Embryonic facial prominence (tissue), 1 donor: Measurements from ENCODE around the gene SERGEF.
"Not testable (repeated sequence)": the region's sequence is repeated elsewhere in the genome, so short reads cannot be mapped to it uniquely, and the experiment has no call there.

Experiments
- DNase-seq: peaks from one replicate; pipeline ENCODE4 v3.0.0-alpha.2; 2016; ENCODE audit errors: extremely low spot score

SERGEF gene

DNA sequence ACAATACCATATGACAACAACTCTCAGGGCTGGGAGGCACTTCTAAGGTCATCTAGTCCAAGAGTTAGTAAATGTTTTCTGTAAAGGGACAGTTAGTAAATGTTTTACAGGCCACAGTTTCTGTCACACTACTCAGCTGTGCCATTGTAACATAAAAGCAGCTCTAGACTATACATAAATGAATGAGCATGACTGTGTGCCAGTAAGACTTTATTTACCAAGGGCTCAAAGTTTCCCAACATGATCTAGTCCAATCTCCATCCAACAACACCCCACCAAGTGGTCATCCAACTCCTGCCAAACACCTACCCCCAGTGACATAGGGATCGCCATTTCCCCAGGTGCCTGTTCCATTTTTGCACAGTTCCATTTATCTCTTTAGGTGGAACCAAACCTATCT lies 12.1 kb downstream of the SERGEF start:
- DNase-seq = no peak

DNA sequence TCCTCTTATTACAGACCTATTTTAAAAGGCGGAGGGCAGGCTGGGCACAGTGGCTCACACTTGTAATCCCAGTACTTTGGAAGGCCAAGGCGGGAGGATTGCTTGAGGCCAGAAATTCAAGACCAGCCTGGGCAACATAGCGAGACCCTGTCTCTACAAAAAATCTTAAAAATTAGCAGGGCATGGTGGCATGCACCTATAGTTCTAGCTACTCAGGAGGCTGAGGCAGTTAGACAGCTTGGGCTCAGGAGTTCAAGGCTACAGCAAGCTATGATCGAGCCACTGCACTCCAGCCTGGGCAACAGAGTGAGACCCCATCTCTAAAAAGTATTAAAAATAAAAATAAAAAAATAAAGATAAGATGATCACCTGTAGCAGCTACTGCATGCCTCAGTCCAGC lies 12.7 kb downstream of the SERGEF start:
- not testable (repeated sequence) for DNase-seq

DNA sequence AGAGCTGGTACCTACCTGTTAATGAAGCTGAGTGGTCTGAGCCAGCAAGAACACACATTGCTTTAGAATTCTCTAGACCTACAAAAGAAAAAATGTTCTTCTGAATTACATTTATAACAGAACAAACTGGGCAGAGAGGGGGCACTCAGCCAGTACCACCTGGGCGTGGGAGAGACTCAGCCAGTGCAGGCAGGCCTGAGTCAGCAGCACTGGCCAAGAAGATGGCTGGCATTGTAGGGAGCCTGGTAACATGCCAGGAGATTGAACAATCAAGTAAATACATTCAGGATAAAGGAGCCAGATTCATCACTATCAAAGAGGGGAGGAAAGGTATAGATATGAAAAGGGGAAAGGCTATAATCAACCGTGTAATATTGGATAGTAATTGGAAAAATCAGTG lies 19.9 kb downstream of the SERGEF start:
- DNase-seq = no peak

GRCh38 chr11:17991783-17992433 lies 20.9 kb downstream of the SERGEF start:
- DNase-seq = peak; percentile 22

DNA sequence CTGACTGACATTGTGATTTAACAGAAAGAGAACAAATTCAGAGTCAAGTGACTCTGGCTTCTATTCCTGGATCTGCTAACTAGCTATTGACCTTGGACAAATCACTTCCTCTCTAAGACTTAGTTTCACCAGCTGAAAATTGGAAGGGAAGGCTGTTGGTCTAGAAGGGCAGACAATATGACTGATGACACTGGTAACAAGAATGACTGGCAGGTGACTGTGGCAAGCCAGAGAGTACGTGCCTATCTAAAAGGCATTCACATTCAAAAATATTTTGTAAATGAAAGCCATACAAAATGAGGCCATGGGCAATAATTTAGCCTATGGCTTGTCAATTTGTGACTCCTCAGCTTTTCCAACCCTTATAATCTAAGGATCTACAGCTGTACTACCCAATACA lies 23.5 kb downstream of the SERGEF start:
- DNase-seq = no peak

GRCh38 chr11:17988465-17988864 lies 24.4 kb downstream of the SERGEF start:
- no peak for DNase-seq

GRCh38 chr11:17987826-17988225 lies 25.0 kb downstream of the SERGEF start:
- no peak for DNase-seq

DNA sequence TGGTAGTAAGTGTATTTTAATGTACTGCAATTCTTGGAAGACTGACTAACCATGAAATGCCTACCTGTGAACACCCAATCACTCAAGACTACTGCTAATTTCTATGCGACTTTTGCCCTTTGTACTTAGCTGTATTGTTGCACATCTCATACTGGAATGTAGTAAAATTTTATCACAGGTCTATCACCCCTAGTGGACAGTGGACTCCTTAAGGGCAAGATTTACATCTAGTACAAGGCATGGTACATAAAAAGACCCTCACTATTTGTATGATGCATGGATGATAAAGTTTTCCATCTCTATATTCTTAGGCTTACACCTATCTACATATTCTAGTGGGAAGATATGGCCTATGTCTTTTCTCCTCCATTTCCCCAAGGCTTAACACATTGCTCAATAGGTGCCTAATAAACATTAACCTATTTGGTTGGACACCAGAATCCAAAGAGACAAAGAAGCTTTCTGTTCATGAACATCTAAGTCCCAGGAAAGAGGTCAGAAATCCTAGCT lies 26.1 kb downstream of the SERGEF start:
- no peak for DNase-seq

GRCh38 chr11:17986007-17986710 lies 26.7 kb downstream of the SERGEF start:
- no peak for DNase-seq

- no peak for DNase-seq
These were observed 27.3 kb downstream of the SERGEF start for GRCh38 chr11:17985517-17985916.

DNA sequence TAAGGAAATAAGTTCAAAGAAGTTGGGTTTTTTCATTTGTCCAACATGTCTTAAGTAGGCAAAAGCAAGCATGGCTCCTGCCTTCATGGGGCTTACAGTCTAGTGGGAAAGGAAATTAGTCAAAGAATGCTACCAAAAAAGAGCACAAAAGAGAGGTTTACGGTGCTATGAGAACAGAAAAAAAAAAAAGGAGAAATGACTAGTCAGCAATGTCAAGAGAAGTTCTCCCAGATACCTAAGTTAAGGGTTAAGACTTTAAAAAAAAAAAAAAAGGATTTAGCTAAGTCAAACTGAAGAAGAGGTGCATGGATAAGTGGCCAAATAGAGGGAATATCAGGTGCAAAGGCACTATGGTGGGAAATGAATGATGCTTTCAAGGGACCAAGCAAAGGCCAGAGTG lies 29.3 kb downstream of the SERGEF start:
- no peak for DNase-seq

DNA sequence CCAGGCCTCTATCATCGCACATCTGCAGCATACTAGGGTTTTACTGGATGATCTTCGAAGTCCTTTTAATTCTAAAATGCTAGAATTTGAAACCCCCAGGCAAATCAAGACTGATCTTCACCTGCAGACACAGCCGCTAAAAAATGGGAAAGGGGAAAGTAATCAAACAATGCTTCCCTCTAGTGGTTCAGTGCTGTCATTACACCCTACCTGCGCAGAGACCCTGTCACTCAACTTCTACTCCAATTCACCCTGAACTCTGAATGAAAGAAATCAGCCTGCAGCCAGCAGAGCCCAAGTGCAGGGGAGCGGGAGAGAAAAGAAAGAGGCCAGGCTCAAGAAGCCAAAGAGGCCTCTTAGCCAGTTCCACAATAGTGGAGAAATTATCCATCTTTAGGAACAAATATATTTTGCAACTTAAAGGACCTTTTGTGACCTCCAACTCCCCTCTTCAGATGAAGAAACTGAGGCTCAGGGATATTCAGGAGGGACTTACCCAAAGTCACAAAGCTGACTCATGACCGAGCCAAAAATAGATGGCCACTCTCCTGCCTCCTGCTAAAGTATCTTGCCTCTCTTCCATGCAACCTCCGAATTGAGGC lies 33.0 kb downstream of the SERGEF start:
- peak; percentile 18 for DNase-seq

DNA sequence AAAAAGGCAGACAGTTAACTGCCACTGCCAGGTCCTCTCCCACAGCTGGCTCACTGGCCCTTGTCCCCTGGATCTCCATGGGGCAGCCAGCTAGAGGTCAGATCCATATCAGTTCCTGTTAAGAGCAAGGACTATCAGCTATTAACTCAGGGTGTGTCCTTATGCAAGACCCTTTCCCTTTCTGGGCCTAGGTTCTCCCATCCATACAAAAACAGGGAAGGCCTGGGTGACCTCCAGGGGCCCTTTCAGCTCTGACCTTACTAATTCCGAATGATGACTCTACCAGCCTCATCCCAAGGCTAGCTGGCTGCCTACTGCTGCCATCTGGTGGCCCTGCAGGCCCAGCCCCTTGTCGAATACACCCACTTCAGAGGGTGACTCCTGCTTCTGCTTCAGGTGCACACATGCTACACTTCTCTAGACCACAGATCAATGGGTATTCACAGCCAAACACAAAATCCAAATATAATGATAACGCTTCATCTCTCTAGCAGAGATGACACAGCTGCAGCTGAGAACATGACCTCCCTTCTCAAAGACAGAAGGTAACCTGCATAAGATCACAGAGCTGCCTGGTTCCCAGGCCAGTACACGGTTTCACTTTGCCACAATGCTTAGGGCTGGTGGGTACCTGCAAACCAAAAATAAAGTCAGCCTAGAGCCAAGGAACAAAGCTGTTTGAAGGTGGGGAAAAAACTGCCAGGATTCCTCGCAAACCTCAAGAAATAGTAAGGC lies 34.1 kb downstream of the SERGEF start:
- no peak for DNase-seq

DNA sequence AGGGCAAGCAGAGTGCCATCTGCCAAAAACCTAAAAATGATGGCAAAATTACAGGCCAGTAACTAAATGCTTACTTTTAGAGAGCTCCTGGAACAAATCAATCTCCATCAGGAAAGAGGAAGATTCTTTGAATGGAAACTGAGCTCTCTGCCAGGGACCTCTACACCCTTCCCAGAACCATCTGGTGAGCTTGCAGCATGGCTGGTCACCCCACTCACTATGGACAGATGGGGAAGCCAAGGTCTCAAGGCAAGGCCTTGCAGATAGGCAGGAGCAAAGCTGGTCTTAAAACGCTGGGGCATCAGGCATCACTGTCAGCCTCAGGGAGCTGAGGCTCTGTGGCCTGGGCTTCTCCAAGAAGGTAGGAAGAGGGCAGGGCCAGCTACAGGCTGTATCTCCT lies 36.2 kb downstream of the SERGEF start:
- no peak for DNase-seq

GRCh38 chr11:17974246-17974645 lies 38.6 kb downstream of the SERGEF start:
- DNase-seq = no peak

DNA sequence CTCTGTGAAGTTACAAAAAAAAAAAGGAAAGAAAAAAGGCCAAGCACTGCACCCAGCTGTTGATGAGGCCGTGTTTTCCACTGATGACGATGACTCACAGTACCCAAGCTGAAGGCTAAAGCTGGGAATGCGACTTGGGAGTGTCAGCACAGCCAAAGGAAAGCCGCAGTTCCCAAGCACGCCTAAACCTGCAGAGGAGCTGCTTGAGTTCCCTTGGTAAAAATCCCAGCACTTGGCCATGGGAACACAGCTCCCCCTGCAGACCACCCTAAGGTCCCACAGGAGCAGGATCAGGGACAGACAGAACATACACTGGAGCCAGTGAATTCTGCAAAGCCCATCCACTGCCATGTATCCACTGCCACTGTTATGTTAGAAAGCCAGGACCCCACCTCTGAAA lies 39.9 kb downstream of the SERGEF start:
- DNase-seq = peak; percentile 20

DNA sequence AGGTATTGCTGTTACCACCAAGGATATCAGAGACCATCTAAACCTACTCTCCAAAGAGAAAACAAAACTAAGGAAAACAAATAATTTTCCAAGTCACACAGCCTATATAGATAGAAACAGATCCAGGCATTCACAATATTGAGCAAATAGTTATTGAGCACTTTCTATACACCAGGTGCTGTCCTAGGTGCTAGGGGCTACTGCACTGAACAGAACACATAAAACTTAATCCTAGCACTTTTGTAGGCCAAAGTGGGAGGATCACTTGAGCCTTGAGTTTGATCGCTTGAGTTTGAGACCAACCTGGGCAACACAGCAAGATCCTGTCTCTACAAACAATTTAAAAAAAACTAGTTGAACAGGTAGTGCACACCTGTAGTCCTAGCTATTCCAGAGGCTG lies 44.6 kb downstream of the SERGEF start:
- DNase-seq = no peak

DNA sequence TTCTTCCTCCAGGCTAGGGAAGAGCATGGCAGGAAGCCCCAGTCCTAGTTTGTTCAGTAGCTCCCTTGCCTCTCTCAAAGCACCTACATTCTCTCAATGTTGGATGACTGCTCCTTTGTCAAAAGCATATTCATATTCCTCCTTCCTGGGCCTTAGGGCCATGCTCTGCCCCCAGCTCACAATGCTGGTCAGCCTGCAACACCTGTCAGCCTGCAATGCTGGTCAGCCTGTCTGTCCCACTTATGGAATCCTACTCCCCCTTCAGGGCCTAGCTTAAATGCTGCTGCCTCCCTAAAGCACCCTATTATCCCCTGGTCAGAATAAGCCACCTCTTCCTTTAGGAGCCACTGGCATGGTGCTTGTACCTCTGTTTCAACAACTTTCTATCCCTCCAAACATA lies 45.2 kb downstream of the SERGEF start:
- no peak for DNase-seq

- no peak for DNase-seq
These were observed 52.8 kb downstream of the SERGEF start for GRCh38 chr11:17960091-17960490.

- no peak for DNase-seq
These were observed 54.4 kb downstream of the SERGEF start for GRCh38 chr11:17958446-17958845.

DNA sequence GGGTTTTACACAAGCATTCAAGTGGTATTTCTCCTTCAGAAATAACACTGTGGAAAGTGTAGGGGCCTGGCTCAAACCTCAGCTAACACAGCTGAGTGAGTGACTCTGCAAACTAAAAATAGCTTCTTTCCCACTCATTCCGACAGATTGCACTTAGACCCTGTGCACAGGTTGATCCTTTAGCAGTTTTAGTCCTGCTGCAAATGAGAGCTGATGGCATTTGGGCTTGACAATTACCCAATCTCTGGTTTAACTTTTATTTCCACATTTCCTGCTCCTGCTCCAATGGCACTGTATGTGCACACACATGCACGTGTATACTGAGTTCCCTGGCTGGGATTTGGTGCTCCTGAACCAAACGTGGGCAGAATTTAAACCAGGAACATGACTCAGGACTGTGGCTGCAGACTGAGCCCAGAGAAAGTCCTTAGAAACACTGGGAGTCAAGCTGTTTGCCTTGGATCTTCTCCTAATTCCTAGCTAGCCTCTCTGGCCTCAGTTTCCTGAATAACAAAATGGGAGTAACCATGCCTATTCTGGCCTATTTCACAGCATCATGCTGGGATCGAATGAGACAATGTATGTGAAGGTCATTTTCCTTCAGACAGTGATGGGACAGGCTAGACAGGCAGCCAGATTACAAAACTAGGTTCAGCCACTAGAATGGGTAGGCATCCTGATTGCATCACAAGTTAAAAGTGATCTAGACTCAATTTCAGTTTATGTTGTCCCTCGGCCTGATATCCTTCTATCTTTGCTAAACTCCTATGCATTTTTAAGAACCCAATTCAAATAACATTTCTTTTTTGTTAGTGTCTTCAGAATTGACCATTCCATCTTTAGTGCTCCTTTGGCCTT lies 58.2 kb downstream of the SERGEF start:
- no peak for DNase-seq
